ENCODE measurements around the gene C1orf105. TPM values are rescaled to one million over a fixed set of nuclear protein-coding genes. Genes with fewer than 3 reads are reported as not detected.

Gene C1orf105
- total RNA-seq, 1 donor from 2014 or later, result not detected

DNA sequence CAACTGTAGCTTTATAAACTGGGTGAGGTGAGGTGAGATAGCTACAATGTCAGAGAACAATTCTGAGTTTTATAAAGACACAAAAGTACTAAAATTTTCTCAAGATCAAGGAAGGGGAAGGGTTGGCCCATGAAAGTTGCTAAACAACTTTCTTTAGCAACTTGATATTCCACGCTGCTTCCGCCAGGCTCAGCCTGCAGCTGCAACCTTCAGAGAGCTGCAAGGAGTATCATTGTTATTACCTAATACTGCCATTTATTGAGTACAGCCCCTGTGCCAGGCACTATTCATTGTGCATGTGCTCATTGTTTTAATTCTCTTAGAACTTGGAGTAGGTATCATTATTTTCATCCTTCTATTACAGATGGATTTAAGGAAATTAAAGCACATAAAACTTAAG, 78.4 kb downstream of the C1orf105 start:
- H3K4me1 ChIP-seq, result peaks cover 24% of the 10 kb centered on the region
- no peaks in the 10 kb centered on the region for H3K79me2 ChIP-seq (ENCODE audit: low read depth)
- H3K27me3 Mint-ChIP-seq (ENCODE audit: insufficient read depth, low read depth), result peaks cover 3% of the 10 kb centered on the region
- H3K4me2 ChIP-seq, result no peak overlapping the region
- no peaks in the 10 kb centered on the region for H3K36me3 Mint-ChIP-seq
- H3K27ac ChIP-seq, result no peak overlapping the region
- H3K27me3 ChIP-seq, result no peaks in the 10 kb centered on the region
- no peaks in the 10 kb centered on the region for H3K9me3 Mint-ChIP-seq
- peaks cover 42% of the 10 kb centered on the region for H3K4me1 Mint-ChIP-seq
- no peak overlapping the region for H3K27ac Mint-ChIP-seq
- H3F3A ChIP-seq (ENCODE audit: low read depth), result peaks cover 13% of the 10 kb centered on the region
- TF ChIP-seq CTCF (IDR thresholded peaks at IDR 0.05), result no peak
- no peak overlapping the region for H3K4me3 Mint-ChIP-seq
- H3K9me3 ChIP-seq (ENCODE audit: low read depth), result no peaks in the 10 kb centered on the region
- no peak overlapping the region for H3K4me3 ChIP-seq
- H2AFZ ChIP-seq (replicated peaks), result no peak overlapping the region
- no peaks in the 10 kb centered on the region for H3K36me3 ChIP-seq
- H3K9ac ChIP-seq, result no peak overlapping the region
- no peak for DNase-seq (ENCODE audit: low spot score)
- H4K20me1 ChIP-seq (ENCODE audit: low read depth), result no peaks in the 10 kb centered on the region

DNA sequence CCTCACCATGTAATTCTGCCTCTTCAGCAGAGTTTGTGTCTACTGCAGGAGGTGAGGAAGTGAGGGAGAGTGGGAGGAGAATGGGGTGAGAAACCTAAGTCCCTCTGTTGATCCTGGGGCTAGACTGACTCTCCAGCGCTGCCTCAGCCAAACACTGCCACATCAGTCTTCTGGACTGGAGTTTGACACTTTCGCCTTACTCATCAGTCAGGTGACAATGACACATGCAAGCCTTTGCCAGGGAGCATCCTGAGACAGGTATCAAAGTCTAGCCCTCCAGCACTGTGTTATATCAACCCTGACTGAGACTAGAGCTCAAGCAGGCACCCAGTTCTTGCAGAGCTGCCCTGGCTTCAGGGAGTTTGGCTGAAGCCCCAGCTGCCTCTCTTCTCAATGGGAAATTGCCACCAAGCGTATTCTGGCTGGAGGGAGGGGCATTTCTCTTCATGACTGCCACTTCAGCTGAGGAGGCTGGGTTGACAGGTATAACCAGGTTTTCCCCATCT, 79.2 kb downstream of the C1orf105 start:
- H3K4me1 ChIP-seq, result peaks cover 24% of the 10 kb centered on the region
- no peak overlapping the region for H3K9ac ChIP-seq
- no peaks in the 10 kb centered on the region for H4K20me1 ChIP-seq (ENCODE audit: low read depth)
- peaks cover 13% of the 10 kb centered on the region for H3F3A ChIP-seq (ENCODE audit: low read depth)
- H3K36me3 ChIP-seq, result no peaks in the 10 kb centered on the region
- no peaks in the 10 kb centered on the region for H3K79me2 ChIP-seq (ENCODE audit: low read depth)
- Mint-ChIP-seq H3K27me3 (ENCODE audit: insufficient read depth, low read depth) (peaks cover 3% of the 10 kb centered on the region), H3K9me3 (no peaks in the 10 kb centered on the region), H3K27ac (no peak overlapping the region), H3K4me1 (peaks cover 42% of the 10 kb centered on the region), H3K36me3 (no peaks in the 10 kb centered on the region), H3K4me3 (no peak overlapping the region)
- no peak overlapping the region for H3K4me3 ChIP-seq
- DNase-seq (ENCODE audit: low spot score), result no peak
- H3K9me3 ChIP-seq (ENCODE audit: low read depth), result no peaks in the 10 kb centered on the region
- TF ChIP-seq EZH2 (IDR thresholded peaks at IDR 0.05) (no peak), CTCF (IDR thresholded peaks at IDR 0.05) (no peak), EZH2phosphoT487 (IDR thresholded peaks at IDR 0.05) (no peak)
- no peak overlapping the region for H2AFZ ChIP-seq (replicated peaks)
- no peak overlapping the region for H3K27ac ChIP-seq
- H3K27me3 ChIP-seq, result no peaks in the 10 kb centered on the region
- H3K4me2 ChIP-seq, result no peak overlapping the region

GRCh38 chr1:172500207-172500606, 79.7 kb downstream of the C1orf105 start:
- Mint-ChIP-seq H3K27ac (no peak overlapping the region), H3K9me3 (no peaks in the 10 kb centered on the region), H3K4me3 (no peak overlapping the region), H3K27me3 (ENCODE audit: insufficient read depth, low read depth) (peaks cover 3% of the 10 kb centered on the region), H3K4me1 (peaks cover 42% of the 10 kb centered on the region), H3K36me3 (no peaks in the 10 kb centered on the region)
- Histone ChIP-seq H3K9ac (no peak overlapping the region), H3K4me3 (no peak overlapping the region), H3K4me2 (no peak overlapping the region), H3K36me3 (no peaks in the 10 kb centered on the region), H4K20me1 (ENCODE audit: low read depth) (no peaks in the 10 kb centered on the region), H3K27me3 (no peaks in the 10 kb centered on the region), H3K9me3 (ENCODE audit: low read depth) (no peaks in the 10 kb centered on the region), H3K27ac (no peak overlapping the region), H3K79me2 (ENCODE audit: low read depth) (no peaks in the 10 kb centered on the region), H3F3A (ENCODE audit: low read depth) (peaks cover 13% of the 10 kb centered on the region), H2AFZ (replicated peaks) (no peak overlapping the region), H3K4me1 (peaks cover 24% of the 10 kb centered on the region)
- DNase-seq (ENCODE audit: low spot score), result no peak
- TF ChIP-seq EZH2 (IDR thresholded peaks at IDR 0.05) (no peak), EZH2phosphoT487 (IDR thresholded peaks at IDR 0.05) (no peak), CTCF (IDR thresholded peaks at IDR 0.05) (no peak)

Data from neural progenitor cell (in vitro differentiated cells).